HCT116 (cell line): ENCODE data around the gene DEFB129. TPM values are rescaled to one million over a fixed set of nuclear protein-coding genes. Genes with fewer than 3 reads are reported as not detected.

ENCODE experiments used
- total RNA-seq: library from RNA; stranded (reverse); gene quantifications from one replicate; pipeline ENCODE4 v1.2.1, GENCODE V29; 2021; ENCODE audit not compliant: unreplicated experiment

DEFB129 gene
- total RNA-seq, 1 experiment from 2014 or later: not detected

Other genes with a start within 250 kb of the DEFB129 start
- not detected for gene DEFB125, start 139.6 kb upstream of the DEFB129 start, total RNA-seq
- not detected for gene DEFB126, start 84.7 kb upstream of the DEFB129 start, total RNA-seq
- not detected for gene DEFB127, start 69.8 kb upstream of the DEFB129 start, total RNA-seq
- not detected for gene DEFB128, start 37.5 kb upstream of the DEFB129 start, total RNA-seq
- not detected for gene DEFB132, start 30.5 kb downstream of the DEFB129 start, total RNA-seq
- 22.1 TPM for gene C20orf96, start 63.5 kb downstream of the DEFB129 start, total RNA-seq
- gene ZCCHC3, start 70.3 kb downstream of the DEFB129 start, total RNA-seq: 19.3 TPM
- 40.4 TPM for gene SOX12, start 98.3 kb downstream of the DEFB129 start, total RNA-seq
- gene NRSN2, start 119.9 kb downstream of the DEFB129 start, total RNA-seq: 1.9 TPM
- gene TRIB3, start 153.5 kb downstream of the DEFB129 start, total RNA-seq: 113 TPM
- 180 TPM for gene RBCK1, start 181.0 kb downstream of the DEFB129 start, total RNA-seq
- gene TBC1D20, start 235.3 kb downstream of the DEFB129 start, total RNA-seq: 32.3 TPM